PC-9 (cell line): ENCODE data around the gene CEP44. TPM values are rescaled to one million over a fixed set of nuclear protein-coding genes. Genes with fewer than 3 reads are reported as not detected.

ENCODE experiments used
- BruUV-seq: library from RNA; stranded (reverse); fragments of 400-500 nt; replicated peaks from 2 replicates; lab custom pipeline; 2021; lab: Mats Ljungman, UMichigan
- CTCF ChIA-PET: fragments of 300-600 bp; sonication (Branson Sonifier 250); formaldehyde crosslinking; loops from one replicate; lab custom pipeline; 2022; ENCODE audit warnings: antibody characterized with exemption; lab: Charles Lee
- POLR2A ChIA-PET: fragments of 300-600 bp; sonication (Branson Sonifier 250); formaldehyde crosslinking; loops from one replicate; lab custom pipeline; 2022; ENCODE audit warnings: antibody characterized with exemption; ENCODE audit not compliant: unreplicated experiment; lab: Charles Lee
- DNase-seq, 2 experiments: peaks; one replicate each; pipeline versions ENCODE4 v3.0.0 to v3.0.0-alpha.2; 2015 to 2022; ENCODE audit warnings: mixed read lengths in 1 of 2
- H2AFZ ChIP-seq: fragments of 200-600 bp; sonication (generic); 2 replicates; pipeline ENCODE4 v1.8.1; 2017; ENCODE audit warnings: antibody characterized with exemption
- H3F3A ChIP-seq: fragments of 200-600 bp; sonication (generic); 2 replicates; pipeline ENCODE4 v1.8.1; 2017; ENCODE audit warnings: antibody characterized with exemption, mild to moderate bottlenecking, low read depth; ENCODE audit not compliant: insufficient read depth
- H3K27ac ChIP-seq: fragments of 200-600 bp; sonication (generic); 2 replicates; pipeline ENCODE4 v1.6.1; 2016; ENCODE audit warnings: mixed run types
- H3K27me3 ChIP-seq: fragments of 200-600 bp; sonication (generic); 2 replicates; pipeline ENCODE4 v1.6.1; 2016; ENCODE audit warnings: low read depth, mixed run types; ENCODE audit not compliant: insufficient read depth
- H3K36me3 ChIP-seq: fragments of 200-600 bp; sonication (generic); 2 replicates; pipeline ENCODE4 v1.6.1; 2016; ENCODE audit warnings: low read depth, mixed run types
- H3K4me1 ChIP-seq: fragments of 200-600 bp; sonication (generic); replicated peaks from 2 replicates; pipeline ENCODE4 v1.6.1; 2016; ENCODE audit warnings: mixed run types; ENCODE audit not compliant: insufficient read depth
- H3K4me2 ChIP-seq: fragments of 200-600 bp; sonication (generic); 2 replicates; pipeline ENCODE4 v1.6.1; 2017; ENCODE audit warnings: mixed run types
- H3K4me3 ChIP-seq: fragments of 200-600 bp; sonication (generic); 2 replicates; pipeline ENCODE4 v1.6.1; 2016; ENCODE audit warnings: mixed run types
- H3K79me2 ChIP-seq: fragments of 200-600 bp; sonication (generic); 2 replicates; pipeline ENCODE4 v1.6.1; 2017; ENCODE audit warnings: low read depth, mixed run types
- H3K9me2 ChIP-seq: fragments of 200-600 bp; sonication (generic); 2 replicates; pipeline ENCODE4 v1.8.1; 2017; ENCODE audit warnings: mild to moderate bottlenecking; ENCODE audit not compliant: insufficient read depth
- H3K9me3 ChIP-seq: fragments of 200-600 bp; sonication (generic); 2 replicates; pipeline ENCODE4 v1.8.1; 2016; ENCODE audit warnings: low read depth; ENCODE audit not compliant: insufficient read depth
- H4K20me1 ChIP-seq: fragments of 200-600 bp; sonication (generic); 2 replicates; pipeline ENCODE4 v1.8.1; 2017; ENCODE audit not compliant: insufficient read depth
- CTCF ChIP-seq: fragments of 200-600 bp; sonication (generic); conservative IDR thresholded peaks from 2 replicates; pipeline ENCODE4 v1.6.1; 2017; ENCODE audit warnings: mixed run types, antibody characterized with exemption, mild to moderate bottlenecking, moderate library complexity
- EZH2 ChIP-seq: fragments of 200-600 bp; sonication (generic); IDR thresholded peaks from 2 replicates; pipeline ENCODE4 v1.8.0; 2017; ENCODE audit warnings: antibody characterized with exemption, low read depth
- intact Hi-C: fragments of 100-400 bp; cut with micrococcal nuclease; formaldehyde crosslinking; loops from one replicate; pipeline ENCODE4 v1.10.0; 2022; ENCODE audit not compliant: unreplicated experiment
- total RNA-seq: library from RNA; stranded (reverse); gene quantifications from 2 replicates; pipeline ENCODE4 v1.2.3, GENCODE V29; 2021

Gene CEP44
- total RNA-seq, 1 experiment from 2014 or later: 22.4 TPM

GRCh38 chr4:174252412-174252811 is 31.3 kb upstream of the CEP44 start:
- H3K9me2 ChIP-seq: no peaks in the 10 kb centered on the region
- H3F3A ChIP-seq: no peaks in the 10 kb centered on the region
- no peak overlapping the region for H3K4me3 ChIP-seq
- intact Hi-C loops: no loop called here
- no peaks in the 10 kb centered on the region for H3K79me2 ChIP-seq
- no peak overlapping the region for H3K4me2 ChIP-seq
- H3K9me3 ChIP-seq: no peaks in the 10 kb centered on the region
- H3K27me3 ChIP-seq: no peaks in the 10 kb centered on the region
- CTCF ChIA-PET: no interaction called here
- no peak overlapping the region for H2AFZ ChIP-seq
- no peaks in the 10 kb centered on the region for H3K4me1 ChIP-seq
- no TSS peak for BruUV-seq
- no peaks in the 10 kb centered on the region for H4K20me1 ChIP-seq
- no peak for DNase-seq
- TF ChIP-seq EZH2 (no peak), CTCF (no peak)
- POLR2A ChIA-PET: no interaction called here
- H3K27ac ChIP-seq: no peak overlapping the region
- no peaks in the 10 kb centered on the region for H3K36me3 ChIP-seq

- ChIA-PET POLR2A (no interaction called here), CTCF (no interaction called here)
- Histone ChIP-seq H3K79me2 (no peaks in the 10 kb centered on the region), H3K27ac (no peak overlapping the region), H3K9me3 (no peaks in the 10 kb centered on the region), H2AFZ (no peak overlapping the region), H3K4me3 (no peak overlapping the region), H3K4me2 (no peak overlapping the region), H4K20me1 (no peaks in the 10 kb centered on the region), H3K36me3 (no peaks in the 10 kb centered on the region), H3K27me3 (no peaks in the 10 kb centered on the region), H3F3A (no peaks in the 10 kb centered on the region), H3K4me1 (no peaks in the 10 kb centered on the region), H3K9me2 (no peaks in the 10 kb centered on the region)
- TF ChIP-seq CTCF (no peak), EZH2 (no peak)
- intact Hi-C loops: no loop called here
- DNase-seq: no peak
- no TSS peak for BruUV-seq
Observed at GRCh38 chr4:174254613-174255012, 29.1 kb upstream of the CEP44 start.

- no peaks in the 10 kb centered on the region for H4K20me1 ChIP-seq
- H3K36me3 ChIP-seq: no peaks in the 10 kb centered on the region
- no peak overlapping the region for H2AFZ ChIP-seq
- no TSS peak for BruUV-seq
- H3K27me3 ChIP-seq: no peaks in the 10 kb centered on the region
- H3K79me2 ChIP-seq: no peaks in the 10 kb centered on the region
- no peak for TF ChIP-seq CTCF
- no peak for TF ChIP-seq EZH2
- H3K27ac ChIP-seq: no peak overlapping the region
- no peak overlapping the region for H3K4me3 ChIP-seq
- ChIA-PET POLR2A (no interaction called here), CTCF (no interaction called here)
- no peak for DNase-seq
- H3K4me2 ChIP-seq: no peak overlapping the region
- no peaks in the 10 kb centered on the region for H3K9me2 ChIP-seq
- H3K4me1 ChIP-seq: no peaks in the 10 kb centered on the region
- H3F3A ChIP-seq: no peaks in the 10 kb centered on the region
- intact Hi-C loops: no loop called here
- H3K9me3 ChIP-seq: no peaks in the 10 kb centered on the region
Observed at GRCh38 chr4:174255374-174255773, 28.3 kb upstream of the CEP44 start.
